Measurements from ENCODE around the gene NCK2.

GRCh38 chr2:105840933-105841332, 96.2 kb downstream of the NCK2 start:
- TF ChIP-seq FOXM1 (IDR thresholded peaks at IDR 0.05; ENCODE audit: borderline replicate concordance), result no peak
- TF ChIP-seq SUZ12 (IDR thresholded peaks at IDR 0.05), result no peak
- TF ChIP-seq ARNT (IDR thresholded peaks at IDR 0.05), result no peak
- TF ChIP-seq BHLHE40 (IDR thresholded peaks at IDR 0.05; ENCODE audit: borderline replicate concordance), result no peak
- TF ChIP-seq, protein P1, sequence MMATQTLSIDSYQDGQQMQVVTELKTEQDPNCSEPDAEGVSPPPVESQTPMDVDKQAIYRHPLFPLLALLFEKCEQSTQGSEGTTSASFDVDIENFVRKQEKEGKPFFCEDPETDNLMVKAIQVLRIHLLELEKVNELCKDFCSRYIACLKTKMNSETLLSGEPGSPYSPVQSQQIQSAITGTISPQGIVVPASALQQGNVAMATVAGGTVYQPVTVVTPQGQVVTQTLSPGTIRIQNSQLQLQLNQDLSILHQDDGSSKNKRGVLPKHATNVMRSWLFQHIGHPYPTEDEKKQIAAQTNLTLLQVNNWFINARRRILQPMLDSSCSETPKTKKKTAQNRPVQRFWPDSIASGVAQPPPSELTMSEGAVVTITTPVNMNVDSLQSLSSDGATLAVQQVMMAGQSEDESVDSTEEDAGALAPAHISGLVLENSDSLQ (IDR thresholded peaks at IDR 0.05), result no peak
- TF ChIP-seq LEF1 (IDR thresholded peaks at IDR 0.05; ENCODE audit: borderline replicate concordance), result no peak
- TF ChIP-seq NFRKB (IDR thresholded peaks at IDR 0.05), result no peak
- TF ChIP-seq TARDBP (IDR thresholded peaks at IDR 0.05), result no peak
- no peak for TF ChIP-seq ZNF384 (IDR thresholded peaks at IDR 0.05)
- no peak for TF ChIP-seq L3MBTL2 (conservative IDR thresholded peaks at IDR 0.05)
- no peak for TF ChIP-seq SP1 (IDR thresholded peaks at IDR 0.05)

All from HEK293T (cell line).